Thoracic aorta (tissue), 2 donors: ENCODE measurements around the gene UTP18. TPM values are rescaled to one million over a fixed set of nuclear protein-coding genes. Genes with fewer than 3 reads are reported as not detected.

Source experiments
- ATAC-seq: fragments of 150-250 bp; one replicate; pipeline ENCODE4 v1.8.0; 2017; ENCODE audit warnings: low read depth; ENCODE audit not compliant: insufficient number of reproducible peaks, low FRiP score
- DNase-seq: peaks from one replicate; pipeline ENCODE4 v3.0.0-alpha.2; 2020; ENCODE audit warnings: low spot score
- H3K27ac ChIP-seq, 2 donors: fragments of 200-600 bp; sonication (generic); 1 replicate in 1 of 2; 2 replicates in 1 of 2; pipeline ENCODE4 v1.5.1; 2016; ENCODE audit warnings: mild to moderate bottlenecking in 2 of 2, moderate library complexity in 2 of 2
- H3K27me3 ChIP-seq: fragments of 200-600 bp; sonication (generic); replicated peaks from 2 replicates; pipeline ENCODE4 v1.6.0; 2016; ENCODE audit warnings: mild to moderate bottlenecking; ENCODE audit not compliant: insufficient read depth
- H3K36me3 ChIP-seq: fragments of 200-600 bp; sonication (generic); one replicate; pipeline ENCODE4 v1.5.1; 2016
- H3K4me1 ChIP-seq, 2 donors: fragments of 200-600 bp; sonication (generic); 1 replicate in 1 of 2; 2 replicates in 1 of 2; pipeline versions ENCODE4 v1.5.1 to v1.6.0; 2016; ENCODE audit warnings: low read depth in 2 of 2, mild to moderate bottlenecking in 1 of 2; ENCODE audit not compliant: control insufficient read depth in 1 of 2
- H3K4me3 ChIP-seq: fragments of 200-600 bp; sonication (generic); 2 replicates; pipeline ENCODE4 v1.5.1; 2016; ENCODE audit warnings: mild to moderate bottlenecking
- H3K9me3 ChIP-seq: fragments of 200-600 bp; sonication (generic); 2 replicates; pipeline ENCODE4 v1.5.1; 2016
- total RNA-seq, 2 donors: library from RNA; depleted of rRNA; stranded (reverse); fragments of >200 nt; gene quantifications; one replicate each; pipeline versions ENCODE4 v1.1.0 to v1.2.3, GENCODE V29; 2016
- TF ChIP-seq, protein P1 (sequence below): fragments of 200-600 bp; sonication (generic); IDR thresholded peaks from one replicate; pipeline ENCODE4 v1.5.1; 2019; ENCODE audit warnings: antibody characterized with exemption

UTP18 gene
- total RNA-seq, 2 donors from 2014 or later, result 14.5 to 27.4 TPM

- Histone ChIP-seq H3K4me3 (no peak overlapping the region), H3K9me3 (no peaks in the 10 kb centered on the region), H3K27me3 (no peaks in the 10 kb centered on the region), H3K36me3 (no peaks in the 10 kb centered on the region), H3K27ac (no peak overlapping the region), H3K4me1 (no peaks in the 10 kb centered on the region)
- DNase-seq (no peak), ATAC-seq (no peak)
- TF ChIP-seq, protein P1, sequence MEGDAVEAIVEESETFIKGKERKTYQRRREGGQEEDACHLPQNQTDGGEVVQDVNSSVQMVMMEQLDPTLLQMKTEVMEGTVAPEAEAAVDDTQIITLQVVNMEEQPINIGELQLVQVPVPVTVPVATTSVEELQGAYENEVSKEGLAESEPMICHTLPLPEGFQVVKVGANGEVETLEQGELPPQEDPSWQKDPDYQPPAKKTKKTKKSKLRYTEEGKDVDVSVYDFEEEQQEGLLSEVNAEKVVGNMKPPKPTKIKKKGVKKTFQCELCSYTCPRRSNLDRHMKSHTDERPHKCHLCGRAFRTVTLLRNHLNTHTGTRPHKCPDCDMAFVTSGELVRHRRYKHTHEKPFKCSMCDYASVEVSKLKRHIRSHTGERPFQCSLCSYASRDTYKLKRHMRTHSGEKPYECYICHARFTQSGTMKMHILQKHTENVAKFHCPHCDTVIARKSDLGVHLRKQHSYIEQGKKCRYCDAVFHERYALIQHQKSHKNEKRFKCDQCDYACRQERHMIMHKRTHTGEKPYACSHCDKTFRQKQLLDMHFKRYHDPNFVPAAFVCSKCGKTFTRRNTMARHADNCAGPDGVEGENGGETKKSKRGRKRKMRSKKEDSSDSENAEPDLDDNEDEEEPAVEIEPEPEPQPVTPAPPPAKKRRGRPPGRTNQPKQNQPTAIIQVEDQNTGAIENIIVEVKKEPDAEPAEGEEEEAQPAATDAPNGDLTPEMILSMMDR, result no peak
These were observed 75.8 kb downstream of the UTP18 start for GRCh38 chr17:51335883-51336822.

- H3K4me1 ChIP-seq, result no peaks in the 10 kb centered on the region
- H3K9me3 ChIP-seq, result no peaks in the 10 kb centered on the region
- no peak for DNase-seq
- no peak overlapping the region for H3K27ac ChIP-seq
- TF ChIP-seq, protein P1, result no peak
- no peaks in the 10 kb centered on the region for H3K36me3 ChIP-seq
- no peak for ATAC-seq
- H3K27me3 ChIP-seq, result no peaks in the 10 kb centered on the region
- no peak overlapping the region for H3K4me3 ChIP-seq
These were observed 81.1 kb downstream of the UTP18 start for GRCh38 chr17:51341457-51341856.

GRCh38 chr17:51342257-51342656, 81.9 kb downstream of the UTP18 start:
- TF ChIP-seq, protein P1, result no peak
- no peak overlapping the region for H3K27ac ChIP-seq
- H3K36me3 ChIP-seq, result no peaks in the 10 kb centered on the region
- no peaks in the 10 kb centered on the region for H3K27me3 ChIP-seq
- no peaks in the 10 kb centered on the region for H3K4me1 ChIP-seq
- no peaks in the 10 kb centered on the region for H3K9me3 ChIP-seq
- DNase-seq (no peak), ATAC-seq (no peak)
- H3K4me3 ChIP-seq, result no peak overlapping the region

DNA sequence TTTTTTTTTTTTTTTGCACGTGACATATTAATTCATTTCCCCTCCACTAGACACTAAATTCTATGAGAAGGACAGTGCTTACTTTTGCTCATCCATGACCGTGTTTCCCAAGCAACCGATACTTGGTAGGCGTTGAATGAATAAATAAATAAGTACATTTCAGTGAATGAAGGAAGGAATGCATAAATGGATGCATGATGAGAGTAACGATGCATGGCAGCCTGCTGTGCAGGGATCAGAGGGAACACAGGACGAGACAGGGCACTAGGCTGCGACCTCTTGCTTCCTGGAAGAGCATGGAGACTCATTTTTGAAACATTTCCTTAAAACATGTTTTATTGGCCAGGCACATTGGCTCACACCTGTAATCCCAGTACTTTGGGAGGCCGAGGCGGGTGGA, 84.2 kb downstream of the UTP18 start:
- DNase-seq, result no peak
- H3K9me3 ChIP-seq, result no peaks in the 10 kb centered on the region
- H3K4me1 ChIP-seq, result no peaks in the 10 kb centered on the region
- TF ChIP-seq, protein P1, result no peak
- no peak overlapping the region for H3K4me3 ChIP-seq
- no peaks in the 10 kb centered on the region for H3K27me3 ChIP-seq
- ATAC-seq, result no peak
- no peaks in the 10 kb centered on the region for H3K36me3 ChIP-seq
- H3K27ac ChIP-seq, result no peak overlapping the region

DNA sequence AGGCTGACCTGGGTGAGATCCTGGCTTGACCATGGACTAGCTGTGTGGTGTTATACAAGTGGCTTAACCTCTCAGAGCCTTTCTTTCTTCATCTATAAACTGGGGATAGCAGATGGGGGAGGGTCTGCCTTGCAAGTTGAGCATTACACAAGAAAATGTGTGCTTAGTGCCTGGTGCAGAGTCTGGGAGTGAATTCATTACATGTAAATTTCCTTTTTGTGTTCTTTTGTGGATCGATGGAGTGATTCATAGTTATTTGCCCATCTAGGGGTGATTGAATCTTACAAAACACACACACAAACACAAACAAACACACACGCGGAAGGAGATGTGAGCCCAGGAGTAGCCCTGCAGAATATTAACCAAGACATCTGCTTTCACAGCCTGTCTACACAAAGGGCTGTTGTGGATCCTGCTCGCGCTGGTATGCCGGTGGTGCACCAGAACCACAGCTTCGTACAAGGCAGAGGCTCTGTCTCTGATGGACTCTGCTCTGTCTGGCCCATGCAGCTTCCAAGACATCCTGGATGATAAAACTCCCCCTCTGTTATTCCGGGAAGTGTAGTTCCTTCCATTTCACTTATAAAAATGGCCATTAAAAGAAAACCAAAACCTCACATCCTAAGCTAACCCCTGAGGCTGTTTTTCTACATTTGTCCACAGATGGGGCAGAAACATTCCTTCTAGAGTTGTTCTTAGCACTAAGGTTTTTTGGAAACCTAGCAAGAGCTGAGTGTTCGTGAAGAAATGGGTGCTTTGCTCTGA, 86.1 kb downstream of the UTP18 start:
- TF ChIP-seq, protein P1, result no peak
- H3K4me1 ChIP-seq, result peaks cover 0 to 13% of the 10 kb centered on the region in 2 donors
- ATAC-seq, result no peak

More for the DNA sequence above, 86.1 kb downstream of the UTP18 start:
- no peak overlapping the region for H3K4me3 ChIP-seq
- no peaks in the 10 kb centered on the region for H3K27me3 ChIP-seq
- H3K27ac ChIP-seq, result no peak overlapping the region
- no peaks in the 10 kb centered on the region for H3K9me3 ChIP-seq
- DNase-seq, result no peak
- H3K36me3 ChIP-seq, result no peaks in the 10 kb centered on the region
